D341Med (cell line): Measurements from ENCODE around the gene GRIA3.
"Not testable (repeated sequence)": the region's sequence is repeated elsewhere in the genome, so short reads cannot be mapped to it uniquely, and the experiment has no call there.

ENCODE experiments used
- DNase-seq: peaks from one replicate; pipeline ENCODE4 v3.0.0; 2012; ENCODE audit warnings: low spot score

Gene GRIA3

GRCh38 chrX:123348468-123348867 is 164.4 kb downstream of the GRIA3 start:
- no peak for DNase-seq

- no peak for DNase-seq
These were observed 166.1 kb downstream of the GRIA3 start for GRCh38 chrX:123350226-123350625.

- no peak for DNase-seq
These were observed 173.9 kb downstream of the GRIA3 start for GRCh38 chrX:123357941-123358340.

GRCh38 chrX:123358457-123358856 is 174.4 kb downstream of the GRIA3 start:
- DNase-seq: no peak

GRCh38 chrX:123361371-123361770 is 177.3 kb downstream of the GRIA3 start:
- no peak for DNase-seq

GRCh38 chrX:123386196-123386595 is 202.1 kb downstream of the GRIA3 start:
- DNase-seq: not testable (repeated sequence)

GRCh38 chrX:123392921-123393320 is 208.8 kb downstream of the GRIA3 start:
- no peak for DNase-seq

GRCh38 chrX:123399709-123400108 is 215.6 kb downstream of the GRIA3 start:
- DNase-seq: no peak

- no peak for DNase-seq
These were observed 221.2 kb downstream of the GRIA3 start for GRCh38 chrX:123405231-123405630.

- DNase-seq: no peak
These were observed 225.0 kb downstream of the GRIA3 start for GRCh38 chrX:123408821-123409737.

- peak; percentile 25 for DNase-seq
These were observed 238.8 kb downstream of the GRIA3 start for GRCh38 chrX:123422875-123423274.

- no peak for DNase-seq
These were observed 240.5 kb downstream of the GRIA3 start for GRCh38 chrX:123424546-123424945.

- no peak for DNase-seq
These were observed 241.4 kb downstream of the GRIA3 start for GRCh38 chrX:123425471-123425870.

- DNase-seq: no peak
These were observed 241.8 kb downstream of the GRIA3 start for GRCh38 chrX:123425904-123426303.

GRCh38 chrX:123432361-123433150 is 248.5 kb downstream of the GRIA3 start:
- no peak for DNase-seq

- DNase-seq: no peak
These were observed 252.5 kb downstream of the GRIA3 start for GRCh38 chrX:123436512-123437136.

GRCh38 chrX:123439926-123440325 is 255.8 kb downstream of the GRIA3 start:
- DNase-seq: not testable (repeated sequence)

- DNase-seq: no peak
These were observed 258.7 kb downstream of the GRIA3 start for GRCh38 chrX:123442764-123443163.

- DNase-seq: no peak
These were observed 263.4 kb downstream of the GRIA3 start for GRCh38 chrX:123447506-123447905.

GRCh38 chrX:123449335-123449734 is 265.3 kb downstream of the GRIA3 start:
- DNase-seq: no peak

- peak; percentile 9 for DNase-seq
These were observed 266.1 kb downstream of the GRIA3 start for GRCh38 chrX:123450222-123450621.

GRCh38 chrX:123454712-123455431 is 270.8 kb downstream of the GRIA3 start:
- no peak for DNase-seq
